ENCODE results near the gene DBT. TPM values are rescaled to one million over a fixed set of nuclear protein-coding genes. Genes with fewer than 3 reads are reported as not detected.
A peak's percentile ranks its signal among the peaks of the same experiment; 100 is the strongest.
"Not testable (repeated sequence)": the region's sequence is repeated elsewhere in the genome, so short reads cannot be mapped to it uniquely, and the experiment has no call there.

The DBT gene
- total RNA-seq, 2 experiments from 2014 or later: 11.4 to 11.7 TPM

DNA sequence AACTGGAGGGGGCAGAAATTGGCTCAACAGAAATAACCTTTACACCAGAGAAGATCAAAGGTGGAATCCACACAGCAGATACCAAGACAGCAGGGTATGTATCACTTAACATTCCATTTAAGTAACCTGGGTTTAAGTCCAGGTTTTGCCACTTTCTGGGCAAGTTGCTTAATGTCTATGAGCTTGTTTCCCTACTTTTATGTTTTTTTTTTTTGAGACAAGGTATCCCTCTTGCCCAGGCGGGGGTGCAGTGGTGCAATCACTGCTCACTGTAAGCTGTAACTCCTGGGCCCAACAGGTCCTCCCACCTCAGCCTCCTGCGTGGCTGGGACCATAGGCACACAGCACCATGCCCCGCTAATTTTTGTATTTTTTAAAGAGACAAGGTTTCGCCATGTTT, 18.6 kb upstream of the DBT start:
- no peak for DNase-seq
- peaks cover 49% of the 10 kb centered on the region for H3K4me1 Mint-ChIP-seq (ENCODE audit: low read depth)
- H3K36me3 Mint-ChIP-seq: peaks cover 49% of the 10 kb centered on the region
- POLR2A ChIA-PET: interaction anchor here (1.5 kb wide), 1 partner anchor 85 kb away, joined by 5 read pairs; no protein-coding TSS in a partner anchor
- no peaks in the 10 kb centered on the region for H3K9me3 Mint-ChIP-seq
- no peaks in the 10 kb centered on the region for H3K27me3 Mint-ChIP-seq
- CTCF ChIA-PET: interaction anchor here (0.6 to 1.7 kb wide), 4 partner anchors 14 to 191 kb away, joined by 3 to 6 read pairs (median 3); no protein-coding TSS in a partner anchor
- peak overlapping the region; percentile 6 for H3K4me3 Mint-ChIP-seq
- H3K27ac Mint-ChIP-seq: peak overlapping the region; percentile 38
- intact Hi-C loops (cut with micrococcal nuclease): loop anchor here (5.0 to 10.0 kb wide), 3 partner anchors 36 to 627 kb away; partner anchors contain the start of genes EXTL2 and SLC30A7

DNA sequence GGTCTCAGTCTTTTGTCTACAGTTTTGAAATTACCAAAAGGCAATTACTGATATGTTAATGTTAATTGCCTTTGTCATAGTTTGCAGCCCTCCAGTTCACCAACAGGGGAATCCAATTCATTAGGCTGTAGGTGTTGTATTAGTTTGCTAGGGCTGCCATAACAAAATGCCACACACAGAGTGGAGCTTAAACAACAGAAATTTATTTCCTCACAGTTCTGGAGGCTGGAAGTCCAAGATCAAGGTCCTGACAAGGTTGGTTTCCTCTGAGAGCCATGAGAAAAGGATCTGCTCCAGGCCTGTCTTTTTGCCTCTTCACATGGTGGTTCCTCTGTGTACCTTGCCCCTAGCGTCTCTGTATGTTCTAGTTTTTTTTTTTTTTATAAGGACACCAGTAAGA, 17.6 kb upstream of the DBT start:
- no peak for DNase-seq
- H3K4me1 Mint-ChIP-seq (ENCODE audit: low read depth): peaks cover 49% of the 10 kb centered on the region
- H3K9me3 Mint-ChIP-seq: no peaks in the 10 kb centered on the region
- intact Hi-C loops (cut with micrococcal nuclease): loop anchor here (2.0 to 10.0 kb wide), 4 partner anchors 35 to 628 kb away; partner anchors contain the start of genes EXTL2, SASS6, SLC30A7 and TRMT13
- no peaks in the 10 kb centered on the region for H3K27me3 Mint-ChIP-seq
- peak overlapping the region; percentile 100 for H3K4me3 Mint-ChIP-seq
- peaks cover 49% of the 10 kb centered on the region for H3K36me3 Mint-ChIP-seq
- POLR2A ChIA-PET: interaction anchor here (1.2 to 3.0 kb wide), 3 partner anchors 85 to 192 kb away, joined by 3 to 18 read pairs (median 9); partner anchors contain the start of gene CDC14A
- peak overlapping the region; percentile 28 for H3K27ac Mint-ChIP-seq
- CTCF ChIA-PET: interaction anchor here (0.8 to 2.5 kb wide), 5 partner anchors 12 to 191 kb away, joined by 3 to 25 read pairs (median 9); partner anchors contain the start of gene CDC14A

DNA sequence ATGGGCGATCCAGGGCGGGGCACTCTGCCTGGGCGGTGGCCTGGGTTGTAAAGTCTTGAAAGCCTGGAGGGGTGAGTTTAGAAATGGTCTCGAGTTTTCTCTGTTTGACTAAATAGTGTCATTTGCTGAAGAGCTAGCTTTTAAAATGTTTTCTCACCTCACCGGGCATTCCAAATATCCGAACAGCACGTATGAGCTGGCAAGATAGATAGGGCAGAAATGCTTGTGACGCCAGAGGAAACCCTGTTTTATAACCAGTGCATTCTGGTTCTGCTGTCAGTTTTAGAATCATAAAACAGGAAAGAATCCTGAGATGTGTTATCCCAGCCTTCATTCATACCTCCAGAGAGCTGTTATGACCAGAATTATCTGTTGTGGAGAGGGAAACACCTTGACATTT, 17.1 kb upstream of the DBT start:
- POLR2A ChIA-PET: interaction anchor here (1.0 to 3.0 kb wide), 9 partner anchors 17 to 197 kb away, joined by 3 to 18 read pairs (median 3); partner anchors contain the start of genes CDC14A and DBT
- peaks cover 44% of the 10 kb centered on the region for H3K4me1 Mint-ChIP-seq (ENCODE audit: low read depth)
- CTCF ChIA-PET: interaction anchor here (0.8 to 2.5 kb wide), 8 partner anchors 11 to 197 kb away, joined by 3 to 25 read pairs (median 8); partner anchors contain the start of genes CDC14A and DBT
- peak overlapping the region; percentile 100 for H3K4me3 Mint-ChIP-seq
- intact Hi-C loops (cut with micrococcal nuclease): loop anchor here (1.0 to 10.0 kb wide), 7 partner anchors 34 to 628 kb away; partner anchors contain the start of genes EXTL2, SASS6, SLC30A7 and TRMT13
- peaks cover 45% of the 10 kb centered on the region for H3K36me3 Mint-ChIP-seq
- H3K9me3 Mint-ChIP-seq: no peaks in the 10 kb centered on the region
- DNase-seq: peak; percentile 34
- no peaks in the 10 kb centered on the region for H3K27me3 Mint-ChIP-seq
- H3K27ac Mint-ChIP-seq: peak overlapping the region; percentile 97

DNA sequence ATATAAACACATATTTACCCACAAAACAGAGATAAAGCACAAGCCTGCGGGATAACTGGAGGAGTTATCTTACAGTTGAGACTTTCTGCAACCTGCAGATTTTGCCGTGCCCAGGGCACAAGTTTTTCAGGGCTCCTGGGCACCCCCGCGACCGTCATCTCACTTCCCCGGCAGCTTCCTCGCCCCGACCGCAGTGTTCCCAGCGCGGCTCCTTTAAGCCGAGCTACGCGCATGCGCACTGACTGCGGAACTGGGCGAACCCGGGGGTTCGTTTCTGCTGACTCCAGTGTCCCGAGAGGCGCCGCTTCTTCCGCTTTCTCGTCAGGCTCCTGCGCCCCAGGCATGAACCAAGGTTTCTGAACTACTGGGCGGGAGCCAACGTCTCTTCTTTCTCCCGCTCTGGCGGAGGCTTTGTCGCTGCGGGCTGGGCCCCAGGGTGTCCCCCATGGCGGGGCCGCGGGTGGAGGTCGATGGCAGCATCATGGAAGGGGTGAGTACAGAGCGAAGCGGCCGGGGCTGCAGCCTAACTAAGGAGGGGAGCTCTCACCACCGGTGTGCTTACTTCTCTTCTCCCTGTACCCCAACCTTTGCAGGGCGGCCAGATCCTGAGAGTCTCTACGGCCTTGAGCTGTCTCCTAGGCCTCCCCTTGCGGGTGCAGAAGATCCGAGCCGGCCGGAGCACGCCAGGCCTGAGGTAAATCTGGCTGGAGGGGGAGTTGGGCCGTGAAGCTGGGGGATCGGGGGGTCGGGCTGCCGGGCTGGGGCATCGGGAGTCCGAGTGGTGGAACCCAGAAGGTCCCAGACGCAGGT, 16.5 kb upstream of the DBT start, which contains the start of gene RTCA:
Gene RTCA (plus strand): TSS at position 286 of the 810 bp plus-strand sequence. CDS start 160 bp downstream, at position 446.
- H3K4me1 Mint-ChIP-seq (ENCODE audit: low read depth): peaks cover 40% of the 10 kb centered on the region
- peak within 1 kb of the TSS; percentile 100 for H3K4me3 Mint-ChIP-seq
- H3K36me3 Mint-ChIP-seq: peaks cover 40% of the 10 kb centered on the region
- CTCF ChIA-PET: interaction anchor here (0.8 to 2.5 kb wide), 9 partner anchors 11 to 460 kb away, joined by 3 to 25 read pairs (median 8); partner anchors contain the start of genes CDC14A and DBT
- H3K9me3 Mint-ChIP-seq: peaks cover 4% of the 10 kb centered on the region
- H3K27me3 Mint-ChIP-seq: no peaks in the 10 kb centered on the region
- DNase-seq: peak; percentile 96
- POLR2A ChIA-PET: interaction anchor here (0.6 to 3.0 kb wide), 16 partner anchors 12 to 227 kb away, joined by 3 to 18 read pairs (median 3); partner anchors contain the start of genes CDC14A and DBT
- peak within 1 kb of the TSS; percentile 97 for H3K27ac Mint-ChIP-seq
- intact Hi-C loops (cut with micrococcal nuclease): loop anchor here (1.0 to 10.0 kb wide), 8 partner anchors 17 to 629 kb away; partner anchors contain the start of genes DBT, EXTL2, SASS6 and SLC30A7

DNA sequence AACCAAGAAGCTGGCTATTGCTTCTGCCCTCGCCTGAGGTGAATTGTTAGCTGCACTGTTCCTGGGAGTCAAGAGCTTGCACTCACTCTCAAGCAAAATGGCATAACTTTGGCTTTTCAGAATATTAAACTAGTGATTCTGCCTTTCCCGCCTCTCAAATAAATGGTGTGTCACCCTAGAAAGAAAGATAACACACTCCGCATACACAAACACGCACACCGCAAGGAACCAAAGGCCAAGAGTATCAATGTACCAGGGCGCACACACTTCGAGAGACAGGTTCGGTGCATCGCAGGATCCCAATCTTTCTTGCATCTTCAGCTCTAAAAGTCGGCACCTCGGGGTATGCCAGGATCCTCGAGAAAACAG, 15.9 kb upstream of the DBT start:
- Mint-ChIP-seq H3K27ac (peak overlapping the region; percentile 97), H3K27me3 (no peaks in the 10 kb centered on the region), H3K36me3 (peaks cover 36% of the 10 kb centered on the region), H3K4me3 (peak overlapping the region; percentile 100), H3K4me1 (ENCODE audit: low read depth) (peaks cover 37% of the 10 kb centered on the region), H3K9me3 (peaks cover 6% of the 10 kb centered on the region)
- ChIA-PET POLR2A (interaction anchor here (0.6 to 3.0 kb wide), 13 partner anchors 12 to 226 kb away, joined by 3 to 18 read pairs (median 3); partner anchors contain the start of genes CDC14A and DBT), CTCF (interaction anchor here (1.1 to 2.5 kb wide), 5 partner anchors 88 to 459 kb away, joined by 3 to 25 read pairs (median 9); partner anchors contain the start of gene CDC14A)
- no peak for DNase-seq
- intact Hi-C loops (cut with micrococcal nuclease): loop anchor here (1.0 to 10.0 kb wide), 4 partner anchors 16 to 629 kb away; partner anchors contain the start of genes DBT, EXTL2 and SLC30A7

DNA sequence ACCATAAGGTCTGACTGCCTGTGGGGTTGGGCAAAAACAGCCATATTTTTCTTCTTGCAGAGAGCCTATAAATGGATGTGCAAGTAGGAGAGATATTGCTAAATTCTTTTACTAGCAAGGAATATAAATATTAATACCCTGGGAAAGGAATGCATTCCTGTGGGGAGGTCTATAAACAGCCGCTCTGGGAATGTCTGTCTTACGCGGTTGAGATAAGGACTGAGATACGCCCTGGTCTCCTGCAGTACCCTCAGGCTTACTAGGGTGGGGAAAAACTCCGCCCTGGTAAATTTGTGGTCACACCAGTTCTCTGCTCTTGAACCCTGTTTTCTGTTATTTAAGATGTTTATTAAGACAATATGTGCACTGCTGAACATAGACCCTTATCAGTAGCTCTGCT, 14.4 kb upstream of the DBT start:
- intact Hi-C loops (cut with micrococcal nuclease): loop anchor here (10.0 kb wide), 1 partner anchor 631 kb away; the partner anchor contains the start of genes EXTL2 and SLC30A7
- H3K9me3 Mint-ChIP-seq, POLR2A ChIA-PET, H3K27me3 Mint-ChIP-seq, H3K4me3 Mint-ChIP-seq, H3K27ac Mint-ChIP-seq, CTCF ChIA-PET, DNase-seq: not testable (repeated sequence)
- peaks cover 27% of the 10 kb centered on the region for H3K36me3 Mint-ChIP-seq
- peaks cover 26% of the 10 kb centered on the region for H3K4me1 Mint-ChIP-seq (ENCODE audit: low read depth)

DNA sequence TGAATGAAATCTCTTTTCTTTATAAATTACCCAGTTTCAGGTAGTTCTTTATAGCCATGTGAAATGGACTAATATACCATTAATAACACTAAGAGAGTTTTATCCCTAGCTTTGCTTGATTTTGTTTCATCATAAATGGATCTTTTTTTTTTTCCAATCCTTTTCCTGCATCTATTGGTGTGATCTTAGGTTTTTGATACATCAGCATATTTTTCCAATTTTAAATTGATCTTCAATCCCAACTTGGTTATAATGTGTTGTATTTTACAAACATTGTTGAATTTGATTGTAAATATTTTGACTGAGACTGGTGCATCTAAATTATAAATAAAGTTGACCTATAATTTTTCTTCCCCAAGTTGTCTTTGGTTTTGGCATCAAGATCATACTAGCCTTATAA, 12.1 kb upstream of the DBT start:
- no peak overlapping the region for H3K4me3 Mint-ChIP-seq
- ChIA-PET POLR2A (no interaction called here), CTCF (no interaction called here)
- peaks cover 13% of the 10 kb centered on the region for H3K36me3 Mint-ChIP-seq
- no peak overlapping the region for H3K27ac Mint-ChIP-seq
- no peaks in the 10 kb centered on the region for H3K27me3 Mint-ChIP-seq
- DNase-seq: no peak
- intact Hi-C loops (cut with micrococcal nuclease): loop anchor here (10.0 kb wide), 1 partner anchor 633 kb away; the partner anchor contains the start of genes EXTL2 and SLC30A7
- peaks cover 5% of the 10 kb centered on the region for H3K4me1 Mint-ChIP-seq (ENCODE audit: low read depth)
- H3K9me3 Mint-ChIP-seq: peaks cover 6% of the 10 kb centered on the region

DNA sequence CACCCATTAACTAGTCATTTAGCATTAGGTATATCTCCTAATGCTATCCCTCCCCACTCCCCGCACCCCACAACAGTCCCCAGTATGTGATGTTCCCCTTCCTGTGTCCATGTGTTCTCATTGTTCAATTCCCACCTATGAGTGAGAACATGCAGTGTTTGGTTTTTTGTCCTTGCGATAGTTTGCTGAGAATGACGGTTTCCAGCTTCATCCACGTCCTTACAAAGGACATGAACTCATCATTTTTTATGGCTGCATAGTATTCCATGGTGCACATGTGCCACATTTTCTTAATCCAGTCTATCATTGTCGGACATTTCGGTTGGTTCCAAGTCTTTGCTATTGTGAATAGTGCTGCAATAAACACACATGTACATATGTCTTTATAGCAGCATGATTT, 8.8 kb upstream of the DBT start:
- H3K36me3 Mint-ChIP-seq; CTCF ChIA-PET; H3K4me1 Mint-ChIP-seq (ENCODE audit: low read depth); POLR2A ChIA-PET; H3K4me3 Mint-ChIP-seq; DNase-seq; H3K27ac Mint-ChIP-seq; H3K9me3 Mint-ChIP-seq; intact Hi-C loops (cut with micrococcal nuclease); H3K27me3 Mint-ChIP-seq: not testable (repeated sequence)

DNA sequence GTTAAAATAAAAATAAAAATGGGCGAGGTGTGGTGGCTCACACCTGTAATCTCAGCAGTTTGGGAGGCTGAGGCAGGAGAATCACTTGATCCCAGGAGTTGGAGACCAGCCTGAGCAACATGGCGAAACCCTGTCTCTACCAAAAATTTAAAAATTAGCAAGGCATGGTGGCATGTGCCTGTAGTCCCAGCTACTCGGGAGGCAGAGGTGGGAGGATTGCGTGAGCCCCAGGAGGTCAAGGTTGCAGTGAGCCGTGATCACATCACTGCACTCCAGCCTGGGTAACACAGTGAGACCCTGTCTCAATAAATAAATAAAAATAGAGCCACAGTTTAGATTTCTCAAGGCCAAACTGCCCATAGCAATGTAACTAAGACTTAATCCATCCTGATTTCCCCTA, 6.6 kb upstream of the DBT start:
- H3K36me3 Mint-ChIP-seq; H3K27me3 Mint-ChIP-seq; H3K4me3 Mint-ChIP-seq; intact Hi-C loops (cut with micrococcal nuclease); H3K27ac Mint-ChIP-seq; H3K9me3 Mint-ChIP-seq; H3K4me1 Mint-ChIP-seq (ENCODE audit: low read depth); DNase-seq; CTCF ChIA-PET: not testable (repeated sequence)
- POLR2A ChIA-PET: interaction anchor here (0.6 kb wide), 1 partner anchor 187 kb away, joined by 3 read pairs; no protein-coding TSS in a partner anchor

DNA sequence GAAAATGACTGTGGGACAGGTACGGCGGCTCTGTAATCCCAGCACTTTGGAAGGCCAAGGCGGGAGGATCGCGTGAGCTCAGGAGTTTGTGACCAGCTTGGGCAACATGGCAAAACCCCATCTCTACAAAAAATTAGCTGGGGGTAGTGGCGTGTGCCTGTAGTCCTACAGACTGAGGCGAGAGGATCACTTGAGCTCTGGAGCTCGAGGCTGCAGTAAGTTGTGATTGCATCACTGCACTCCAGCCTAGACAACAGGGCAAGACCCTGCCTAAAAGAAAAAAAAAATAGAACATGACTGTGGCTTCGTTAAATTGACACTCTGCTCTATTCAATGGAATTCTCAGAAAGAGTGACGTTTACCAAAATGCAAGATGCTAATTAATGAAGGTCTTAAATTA, 3.9 kb upstream of the DBT start:
- POLR2A ChIA-PET: interaction anchor here (1.0 kb wide), 1 partner anchor 12 kb away, joined by 3 read pairs; the partner anchor contains the start of gene RTCA
- no peaks in the 10 kb centered on the region for H3K36me3 Mint-ChIP-seq
- H3K4me3 Mint-ChIP-seq: no peak overlapping the region
- peaks cover 8% of the 10 kb centered on the region for H3K4me1 Mint-ChIP-seq (ENCODE audit: low read depth)
- CTCF ChIA-PET: interaction anchor here (0.6 kb wide), 1 partner anchor 14 kb away, joined by 3 read pairs; no protein-coding TSS in a partner anchor
- DNase-seq: no peak
- H3K27me3 Mint-ChIP-seq: no peaks in the 10 kb centered on the region
- H3K9me3 Mint-ChIP-seq: no peaks in the 10 kb centered on the region
- intact Hi-C loops (cut with micrococcal nuclease): no loop called here
- H3K27ac Mint-ChIP-seq: no peak overlapping the region

DNA sequence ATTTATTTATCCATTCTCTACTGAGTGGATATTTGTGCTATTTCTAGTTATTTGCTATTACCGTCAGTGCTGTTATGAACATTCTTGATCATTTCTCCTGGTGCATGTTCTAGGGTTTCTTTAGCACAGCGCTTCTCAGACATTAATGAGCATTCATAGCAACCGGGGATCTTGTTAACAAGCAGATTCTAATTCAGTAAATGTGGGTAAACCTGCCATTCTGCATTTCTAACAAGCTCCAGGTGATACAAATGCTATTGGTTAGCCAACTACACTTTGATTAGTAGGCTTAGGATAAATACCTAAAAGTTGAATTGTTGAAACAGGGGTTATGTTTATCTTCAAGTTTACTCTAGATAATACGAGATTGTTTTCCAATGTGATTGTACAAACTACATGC, 3.3 kb upstream of the DBT start:
- intact Hi-C loops (cut with micrococcal nuclease): no loop called here
- Mint-ChIP-seq H3K27ac (no peak overlapping the region), H3K9me3 (no peaks in the 10 kb centered on the region), H3K36me3 (no peaks in the 10 kb centered on the region), H3K4me3 (no peak overlapping the region), H3K4me1 (ENCODE audit: low read depth) (peaks cover 8% of the 10 kb centered on the region), H3K27me3 (no peaks in the 10 kb centered on the region)
- ChIA-PET CTCF (interaction anchor here (0.6 kb wide), 1 partner anchor 13 kb away, joined by 3 read pairs; no protein-coding TSS in a partner anchor), POLR2A (no interaction called here)
- no peak for DNase-seq

All from activated CD4-positive, alpha-beta memory T cell treated with anti-CD3 and anti-CD28 coated beads for 36 hours (primary cell).